HCT116 (cell line): ENCODE measurements around the gene WSB2. TPM values are rescaled to one million over a fixed set of nuclear protein-coding genes. Genes with fewer than 3 reads are reported as not detected.

Experiments
- ATAC-seq: fragments of 200-7000 bp; cut with Tn5 transposase; 2 replicates; pipeline ENCODE4 v1.9.1; 2020; ENCODE audit warnings: mild to moderate bottlenecking, moderate library complexity
- BruUV-seq: library from RNA; stranded (reverse); fragments of 400-500 nt; replicated peaks from 2 replicates; lab custom pipeline; 2021; lab: Mats Ljungman, UMichigan
- CTCF ChIA-PET: fragments of 300-600 bp; sonication (Branson Sonifier 250); formaldehyde crosslinking; loops from one replicate; lab custom pipeline; 2021; ENCODE audit warnings: antibody characterized with exemption; lab: Charles Lee
- POLR2A ChIA-PET: fragments of 300-600, 350-600 bp; sonication (Branson Sonifier 250); formaldehyde crosslinking; loops from one replicate; lab custom pipeline; 2021; ENCODE audit warnings: antibody characterized with exemption; lab: Charles Lee
- RAD21 ChIA-PET, 2 experiments: fragments of 300-600 bp; sonication (Branson Sonifier 250); formaldehyde crosslinking; loops; one replicate each; lab custom pipeline; 2023; ENCODE audit warnings: low total read pairs in 2 of 2; ENCODE audit not compliant: uncharacterized antibody in 2 of 2, unreplicated experiment in 2 of 2, low non-redundant PET in 1 of 2; lab: Charles Lee
- DNase-seq: peaks from one replicate; pipeline ENCODE4 v3.0.0-alpha.2; 2010; ENCODE audit warnings: low read depth, low spot score
- H2AFZ ChIP-seq: fragments of 200-600 bp; shearing (Covaris generic), sonication (generic); 2 replicates; pipeline ENCODE4 v1.6.1; 2017; ENCODE audit warnings: low read depth, mixed run types, mixed read lengths, antibody characterized with exemption, low read length; ENCODE audit not compliant: poor library complexity, severe bottlenecking
- H3K27ac ChIP-seq: 2 replicates; pipeline ENCODE4 v1.5.1; 2012; ENCODE audit warnings: low read depth, low read length
- H3K27me3 ChIP-seq: fragments of 200-600 bp; sonication (generic); 2 replicates; pipeline ENCODE4 v1.6.1; 2016; ENCODE audit warnings: mixed run types, low read length, mixed read lengths; ENCODE audit not compliant: insufficient read depth
- H3K36me3 ChIP-seq, 2 experiments: fragments of 200-500 bp in 1 of 2; fragments of 200-600 bp in 1 of 2; sonication (Bioruptor generic) in 1 of 2; sonication (generic) in 1 of 2; 2 replicates each; pipeline versions ENCODE4 v1.5.1 to v1.6.1; 2014 to 2016; ENCODE audit warnings: low read length in 2 of 2, inconsistent platforms in 1 of 2, mixed read lengths in 1 of 2, mixed run types in 1 of 2; ENCODE audit not compliant: insufficient read depth in 2 of 2, control insufficient read depth in 1 of 2
- H3K4me1 ChIP-seq, 2 experiments: fragments of 200-600 bp in 1 of 2; sonication (generic) in 1 of 2; 2 replicates each; pipeline versions ENCODE4 v1.5.1 to v1.6.1; 2012 to 2017; ENCODE audit warnings: low read length in 2 of 2, inconsistent platforms in 1 of 2, mild to moderate bottlenecking in 1 of 2, mixed read lengths in 1 of 2, mixed run types in 1 of 2, moderate library complexity in 1 of 2; ENCODE audit not compliant: insufficient read depth in 2 of 2, control insufficient read depth in 1 of 2
- H3K4me2 ChIP-seq: fragments of 200-600 bp; sonication (generic); 2 replicates; pipeline ENCODE4 v1.6.1; 2017; ENCODE audit warnings: mixed run types, low read length, mixed read lengths
- H3K4me3 ChIP-seq, 2 experiments: fragments of 200-600 bp in 1 of 2; sonication (generic) in 1 of 2; replicated peaks in 1 of 2; 2 replicates each; pipeline ENCODE4 v1.5.1; 2011 to 2016; ENCODE audit warnings: low read length in 2 of 2, control low read depth in 1 of 2, low read depth in 1 of 2, mild to moderate bottlenecking in 1 of 2, mixed read lengths in 1 of 2, mixed run types in 1 of 2
- H3K79me2 ChIP-seq: fragments of 200-600 bp; sonication (generic); 2 replicates; pipeline ENCODE4 v1.6.1; 2017; ENCODE audit warnings: mild to moderate bottlenecking, mixed run types, low read length, moderate library complexity, mixed read lengths; ENCODE audit not compliant: insufficient read depth
- H3K9ac ChIP-seq: fragments of 200-600 bp; sonication (generic); 2 replicates; pipeline ENCODE4 v1.6.1; 2016; ENCODE audit warnings: low read length, mixed read lengths
- H3K9me2 ChIP-seq: fragments of 200-600 bp; sonication (generic), shearing (Covaris generic); 2 replicates; pipeline ENCODE4 v1.6.1; 2017; ENCODE audit warnings: mixed run types, mild to moderate bottlenecking, moderate library complexity; ENCODE audit not compliant: insufficient read depth
- H3K9me3 ChIP-seq, 2 experiments: fragments of 200-500 bp in 1 of 2; fragments of 200-600 bp in 1 of 2; sonication (Bioruptor generic) in 1 of 2; sonication (generic) in 1 of 2; 2 replicates each; pipeline ENCODE4 v1.6.1; 2014 to 2017; ENCODE audit warnings: low read length in 2 of 2, mixed read lengths in 2 of 2, inconsistent platforms in 1 of 2, low read depth in 1 of 2, mild to moderate bottlenecking in 1 of 2, mixed run types in 1 of 2, moderate library complexity in 1 of 2; ENCODE audit not compliant: control insufficient read depth in 1 of 2, insufficient read depth in 1 of 2
- H4K20me1 ChIP-seq: fragments of 200-600 bp; sonication (generic), shearing (Covaris generic); 2 replicates; pipeline ENCODE4 v1.6.1; 2017; ENCODE audit warnings: mixed run types, mild to moderate bottlenecking, moderate library complexity; ENCODE audit not compliant: insufficient read depth
- CTCF ChIP-seq, 3 experiments: fragments of 200-600 bp in 1 of 3; sonication (generic) in 1 of 3; IDR thresholded peaks in 2 of 3; conservative IDR thresholded peaks in 1 of 3; 2 replicates each; pipeline ENCODE4 v1.5.1; 2012 to 2017; ENCODE audit warnings: low read depth in 2 of 3, low read length in 2 of 3, antibody characterized with exemption in 1 of 3, borderline replicate concordance in 1 of 3, control low read depth in 1 of 3, mild to moderate bottlenecking in 1 of 3, mixed read lengths in 1 of 3, mixed run types in 1 of 3, moderate library complexity in 1 of 3; ENCODE audit not compliant: insufficient read depth in 1 of 3
- POLR2AphosphoS5 ChIP-seq: IDR thresholded peaks from 2 replicates; pipeline ENCODE4 v1.6.1; 2011; ENCODE audit warnings: mild to moderate bottlenecking, low read depth, low read length, moderate library complexity
- intact Hi-C: fragments of 100-400 bp; cut with micrococcal nuclease; formaldehyde crosslinking; loops from 2 replicates; pipeline ENCODE4 v1.10.0; 2022
- total RNA-seq: library from RNA; stranded (reverse); gene quantifications from one replicate; pipeline ENCODE4 v1.2.1, GENCODE V29; 2021; ENCODE audit not compliant: unreplicated experiment

The WSB2 gene
- total RNA-seq, 1 experiment from 2014 or later = 97.0 TPM

- TF ChIP-seq CTCF (IDR thresholded peaks at IDR 0.05 in 2 of 3, conservative IDR thresholded peaks at IDR 0.05 in 1 of 3; ENCODE audit: borderline replicate concordance in 1 of 3, insufficient read depth in 1 of 3, low read depth in 2 of 3, low read length in 2 of 3) = no peak
- TF ChIP-seq POLR2AphosphoS5 = no peak
Observed at GRCh38 chr12:118033323-118033722, 27.7 kb downstream of the WSB2 start (continued).

GRCh38 chr12:118032188-118032587 is 28.8 kb downstream of the WSB2 start:
- RAD21 ChIA-PET = no interaction called here

More at GRCh38 chr12:118032188-118032587, 28.8 kb downstream of the WSB2 start:
- ChIA-PET POLR2A (interaction anchor here (1.6 to 1.7 kb wide), 2 partner anchors 15 to 157 kb away, joined by 4 read pairs; partner anchors contain the start of gene RFC5), CTCF (interaction anchor here (0.8 to 1.3 kb wide), 2 partner anchors 157 to 175 kb away, joined by 3 read pairs; no protein-coding TSS in a partner anchor)
- TF ChIP-seq POLR2AphosphoS5 (0 out of 2 replicates have a peak, but pooled peaks have one; percentile 20), CTCF (IDR thresholded peaks at IDR 0.05 in 2 of 3, conservative IDR thresholded peaks at IDR 0.05 in 1 of 3; ENCODE audit: borderline replicate concordance in 1 of 3, insufficient read depth in 1 of 3, low read depth in 2 of 3, low read length in 2 of 3) (no peak)
- Histone ChIP-seq H4K20me1 (no peaks in the 10 kb centered on the region), H3K9ac (no peak overlapping the region), H3K4me2 (no peak overlapping the region), H3K4me3 (no peak overlapping the region), H3K27me3 (no peaks in the 10 kb centered on the region), H3K9me2 (no peaks in the 10 kb centered on the region), H3K27ac (no peak overlapping the region), H3K36me3 (peaks cover 47 to 49% of the 10 kb centered on the region in 2 experiments; a peak in 3 of 4 replicates), H3K79me2 (no peaks in the 10 kb centered on the region; the same call in 1 of the 2 replicates), H2AFZ (no peak overlapping the region), H3K4me1 (peaks cover 0 to 21% of the 10 kb centered on the region in 2 experiments; a peak in 3 of 4 replicates), H3K9me3 (no peaks in the 10 kb centered on the region)
- intact Hi-C loops = no loop called here
- BruUV-seq = no TSS peak
- DNase-seq (no peak), ATAC-seq (no peak)
